Measurements from ENCODE around the gene ATP5F1E. TPM values are rescaled to one million over a fixed set of nuclear protein-coding genes. Genes with fewer than 3 reads are reported as not detected.

ATP5F1E gene
- total and polyA plus RNA-seq, 2 experiments from 2014 or later = 12.9 to 211 TPM

DNA sequence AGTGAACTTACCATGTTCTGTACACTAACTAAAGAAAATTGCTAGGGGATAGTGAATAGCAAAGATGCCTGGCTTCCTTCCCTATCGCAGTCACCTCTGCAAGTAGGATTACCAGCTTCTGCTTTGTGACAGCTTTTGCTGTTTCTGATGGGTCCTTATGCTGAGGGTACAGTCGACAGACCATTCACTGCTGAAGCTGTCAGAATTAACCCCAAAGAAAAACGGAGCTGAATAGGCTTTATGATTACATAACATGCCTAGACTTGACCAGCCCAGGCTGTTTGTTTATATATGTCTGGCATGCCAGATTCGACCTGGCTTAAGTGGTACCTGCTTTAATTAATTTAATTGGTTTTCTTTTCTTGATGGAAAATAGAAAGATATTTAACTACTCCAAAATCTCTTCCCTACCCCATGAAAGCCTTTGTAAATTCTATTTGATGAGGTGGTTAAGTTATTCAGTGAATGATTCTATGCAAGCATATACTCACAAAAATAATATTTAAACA lies 32.1 kb upstream of the ATP5F1E start:
- Mint-ChIP-seq H3K4me3 (no peak overlapping the region), H3K4me1 (peaks cover 6% of the 10 kb centered on the region; the same call in 2 of the 3 replicates), H3K36me3 (ENCODE audit: low read depth) (no peaks in the 10 kb centered on the region), H3K27ac (no peak overlapping the region), H3K27me3 (ENCODE audit: insufficient read depth, low read depth, poor library complexity) (peaks cover 6% of the 10 kb centered on the region), H3K9me3 (peaks cover 3% of the 10 kb centered on the region; the same call in 2 of the 3 replicates)
- no peak overlapping the region for H3K4me3 ChIP-seq
- no peaks in the 10 kb centered on the region for H3K4me1 ChIP-seq (ENCODE audit: insufficient read depth)
- no peak for ATAC-seq
- no peaks in the 10 kb centered on the region for H3K27me3 ChIP-seq (ENCODE audit: insufficient read depth)
- TF ChIP-seq JUNB (IDR thresholded peaks at IDR 0.05; ENCODE audit: unreplicated experiment) (no peak), NANOG (IDR thresholded peaks at IDR 0.05; ENCODE audit: borderline replicate concordance) (no peak), EZH2phosphoT487 (IDR thresholded peaks at IDR 0.05; ENCODE audit: unreplicated experiment) (no peak), ZNF331 (CRISPR knock-in tag; IDR thresholded peaks at IDR 0.05; ENCODE audit: low read depth) (no peak), EZH2 (IDR thresholded peaks at IDR 0.05; ENCODE audit: low read depth, unreplicated experiment) (no peak), CREB1 (CRISPR knock-in tag; IDR thresholded peaks at IDR 0.05; ENCODE audit: low read depth) (no peak), STAT1 (IDR thresholded peaks at IDR 0.05; ENCODE audit: unreplicated experiment) (no peak), ZNF114 (CRISPR knock-in tag; IDR thresholded peaks at IDR 0.05) (no peak), POLR2AphosphoS5 (IDR thresholded peaks at IDR 0.05; ENCODE audit: low read depth) (no peak)
- TF ChIP-seq, protein P1, sequence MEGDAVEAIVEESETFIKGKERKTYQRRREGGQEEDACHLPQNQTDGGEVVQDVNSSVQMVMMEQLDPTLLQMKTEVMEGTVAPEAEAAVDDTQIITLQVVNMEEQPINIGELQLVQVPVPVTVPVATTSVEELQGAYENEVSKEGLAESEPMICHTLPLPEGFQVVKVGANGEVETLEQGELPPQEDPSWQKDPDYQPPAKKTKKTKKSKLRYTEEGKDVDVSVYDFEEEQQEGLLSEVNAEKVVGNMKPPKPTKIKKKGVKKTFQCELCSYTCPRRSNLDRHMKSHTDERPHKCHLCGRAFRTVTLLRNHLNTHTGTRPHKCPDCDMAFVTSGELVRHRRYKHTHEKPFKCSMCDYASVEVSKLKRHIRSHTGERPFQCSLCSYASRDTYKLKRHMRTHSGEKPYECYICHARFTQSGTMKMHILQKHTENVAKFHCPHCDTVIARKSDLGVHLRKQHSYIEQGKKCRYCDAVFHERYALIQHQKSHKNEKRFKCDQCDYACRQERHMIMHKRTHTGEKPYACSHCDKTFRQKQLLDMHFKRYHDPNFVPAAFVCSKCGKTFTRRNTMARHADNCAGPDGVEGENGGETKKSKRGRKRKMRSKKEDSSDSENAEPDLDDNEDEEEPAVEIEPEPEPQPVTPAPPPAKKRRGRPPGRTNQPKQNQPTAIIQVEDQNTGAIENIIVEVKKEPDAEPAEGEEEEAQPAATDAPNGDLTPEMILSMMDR (conservative IDR thresholded peaks at IDR 0.05; ENCODE audit: low read depth in 2 of 2) = no peak
- TF ChIP-seq, protein P2, sequence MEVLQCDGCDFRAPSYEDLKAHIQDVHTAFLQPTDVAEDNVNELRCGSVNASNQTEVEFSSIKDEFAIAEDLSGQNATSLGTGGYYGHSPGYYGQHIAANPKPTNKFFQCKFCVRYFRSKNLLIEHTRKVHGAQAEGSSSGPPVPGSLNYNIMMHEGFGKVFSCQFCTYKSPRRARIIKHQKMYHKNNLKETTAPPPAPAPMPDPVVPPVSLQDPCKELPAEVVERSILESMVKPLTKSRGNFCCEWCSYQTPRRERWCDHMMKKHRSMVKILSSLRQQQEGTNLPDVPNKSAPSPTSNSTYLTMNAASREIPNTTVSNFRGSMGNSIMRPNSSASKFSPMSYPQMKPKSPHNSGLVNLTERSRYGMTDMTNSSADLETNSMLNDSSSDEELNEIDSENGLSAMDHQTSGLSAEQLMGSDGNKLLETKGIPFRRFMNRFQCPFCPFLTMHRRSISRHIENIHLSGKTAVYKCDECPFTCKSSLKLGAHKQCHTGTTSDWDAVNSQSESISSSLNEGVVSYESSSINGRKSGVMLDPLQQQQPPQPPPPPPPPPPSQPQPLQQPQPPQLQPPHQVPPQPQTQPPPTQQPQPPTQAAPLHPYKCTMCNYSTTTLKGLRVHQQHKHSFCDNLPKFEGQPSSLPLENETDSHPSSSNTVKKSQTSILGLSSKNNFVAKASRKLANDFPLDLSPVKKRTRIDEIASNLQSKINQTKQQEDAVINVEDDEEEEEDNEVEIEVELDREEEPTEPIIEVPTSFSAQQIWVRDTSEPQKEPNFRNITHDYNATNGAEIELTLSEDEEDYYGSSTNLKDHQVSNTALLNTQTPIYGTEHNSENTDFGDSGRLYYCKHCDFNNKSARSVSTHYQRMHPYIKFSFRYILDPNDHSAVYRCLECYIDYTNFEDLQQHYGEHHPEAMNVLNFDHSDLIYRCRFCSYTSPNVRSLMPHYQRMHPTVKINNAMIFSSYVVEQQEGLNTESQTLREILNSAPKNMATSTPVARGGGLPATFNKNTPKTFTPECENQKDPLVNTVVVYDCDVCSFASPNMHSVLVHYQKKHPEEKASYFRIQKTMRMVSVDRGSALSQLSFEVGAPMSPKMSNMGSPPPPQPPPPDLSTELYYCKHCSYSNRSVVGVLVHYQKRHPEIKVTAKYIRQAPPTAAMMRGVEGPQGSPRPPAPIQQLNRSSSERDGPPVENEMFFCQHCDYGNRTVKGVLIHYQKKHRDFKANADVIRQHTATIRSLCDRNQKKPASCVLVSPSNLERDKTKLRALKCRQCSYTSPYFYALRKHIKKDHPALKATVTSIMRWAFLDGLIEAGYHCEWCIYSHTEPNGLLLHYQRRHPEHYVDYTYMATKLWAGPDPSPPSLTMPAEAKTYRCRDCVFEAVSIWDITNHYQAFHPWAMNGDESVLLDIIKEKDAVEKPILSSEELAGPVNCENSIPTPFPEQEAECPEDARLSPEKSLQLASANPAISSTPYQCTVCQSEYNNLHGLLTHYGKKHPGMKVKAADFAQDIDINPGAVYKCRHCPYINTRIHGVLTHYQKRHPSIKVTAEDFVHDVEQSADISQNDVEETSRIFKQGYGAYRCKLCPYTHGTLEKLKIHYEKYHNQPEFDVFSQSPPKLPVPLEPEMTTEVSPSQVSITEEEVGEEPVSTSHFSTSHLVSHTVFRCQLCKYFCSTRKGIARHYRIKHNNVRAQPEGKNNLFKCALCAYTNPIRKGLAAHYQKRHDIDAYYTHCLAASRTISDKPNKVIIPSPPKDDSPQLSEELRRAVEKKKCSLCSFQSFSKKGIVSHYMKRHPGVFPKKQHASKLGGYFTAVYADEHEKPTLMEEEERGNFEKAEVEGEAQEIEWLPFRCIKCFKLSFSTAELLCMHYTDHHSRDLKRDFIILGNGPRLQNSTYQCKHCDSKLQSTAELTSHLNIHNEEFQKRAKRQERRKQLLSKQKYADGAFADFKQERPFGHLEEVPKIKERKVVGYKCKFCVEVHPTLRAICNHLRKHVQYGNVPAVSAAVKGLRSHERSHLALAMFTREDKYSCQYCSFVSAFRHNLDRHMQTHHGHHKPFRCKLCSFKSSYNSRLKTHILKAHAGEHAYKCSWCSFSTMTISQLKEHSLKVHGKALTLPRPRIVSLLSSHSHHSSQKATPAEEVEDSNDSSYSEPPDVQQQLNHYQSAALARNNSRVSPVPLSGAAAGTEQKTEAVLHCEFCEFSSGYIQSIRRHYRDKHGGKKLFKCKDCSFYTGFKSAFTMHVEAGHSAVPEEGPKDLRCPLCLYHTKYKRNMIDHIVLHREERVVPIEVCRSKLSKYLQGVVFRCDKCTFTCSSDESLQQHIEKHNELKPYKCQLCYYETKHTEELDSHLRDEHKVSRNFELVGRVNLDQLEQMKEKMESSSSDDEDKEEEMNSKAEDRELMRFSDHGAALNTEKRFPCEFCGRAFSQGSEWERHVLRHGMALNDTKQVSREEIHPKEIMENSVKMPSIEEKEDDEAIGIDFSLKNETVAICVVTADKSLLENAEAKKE (CRISPR knock-in tag; IDR thresholded peaks at IDR 0.05) = no peak
- TF ChIP-seq, protein P3, sequence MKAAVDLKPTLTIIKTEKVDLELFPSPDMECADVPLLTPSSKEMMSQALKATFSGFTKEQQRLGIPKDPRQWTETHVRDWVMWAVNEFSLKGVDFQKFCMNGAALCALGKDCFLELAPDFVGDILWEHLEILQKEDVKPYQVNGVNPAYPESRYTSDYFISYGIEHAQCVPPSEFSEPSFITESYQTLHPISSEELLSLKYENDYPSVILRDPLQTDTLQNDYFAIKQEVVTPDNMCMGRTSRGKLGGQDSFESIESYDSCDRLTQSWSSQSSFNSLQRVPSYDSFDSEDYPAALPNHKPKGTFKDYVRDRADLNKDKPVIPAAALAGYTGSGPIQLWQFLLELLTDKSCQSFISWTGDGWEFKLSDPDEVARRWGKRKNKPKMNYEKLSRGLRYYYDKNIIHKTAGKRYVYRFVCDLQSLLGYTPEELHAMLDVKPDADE (IDR thresholded peaks at IDR 0.05) = no peak
- TF ChIP-seq, protein P4, sequence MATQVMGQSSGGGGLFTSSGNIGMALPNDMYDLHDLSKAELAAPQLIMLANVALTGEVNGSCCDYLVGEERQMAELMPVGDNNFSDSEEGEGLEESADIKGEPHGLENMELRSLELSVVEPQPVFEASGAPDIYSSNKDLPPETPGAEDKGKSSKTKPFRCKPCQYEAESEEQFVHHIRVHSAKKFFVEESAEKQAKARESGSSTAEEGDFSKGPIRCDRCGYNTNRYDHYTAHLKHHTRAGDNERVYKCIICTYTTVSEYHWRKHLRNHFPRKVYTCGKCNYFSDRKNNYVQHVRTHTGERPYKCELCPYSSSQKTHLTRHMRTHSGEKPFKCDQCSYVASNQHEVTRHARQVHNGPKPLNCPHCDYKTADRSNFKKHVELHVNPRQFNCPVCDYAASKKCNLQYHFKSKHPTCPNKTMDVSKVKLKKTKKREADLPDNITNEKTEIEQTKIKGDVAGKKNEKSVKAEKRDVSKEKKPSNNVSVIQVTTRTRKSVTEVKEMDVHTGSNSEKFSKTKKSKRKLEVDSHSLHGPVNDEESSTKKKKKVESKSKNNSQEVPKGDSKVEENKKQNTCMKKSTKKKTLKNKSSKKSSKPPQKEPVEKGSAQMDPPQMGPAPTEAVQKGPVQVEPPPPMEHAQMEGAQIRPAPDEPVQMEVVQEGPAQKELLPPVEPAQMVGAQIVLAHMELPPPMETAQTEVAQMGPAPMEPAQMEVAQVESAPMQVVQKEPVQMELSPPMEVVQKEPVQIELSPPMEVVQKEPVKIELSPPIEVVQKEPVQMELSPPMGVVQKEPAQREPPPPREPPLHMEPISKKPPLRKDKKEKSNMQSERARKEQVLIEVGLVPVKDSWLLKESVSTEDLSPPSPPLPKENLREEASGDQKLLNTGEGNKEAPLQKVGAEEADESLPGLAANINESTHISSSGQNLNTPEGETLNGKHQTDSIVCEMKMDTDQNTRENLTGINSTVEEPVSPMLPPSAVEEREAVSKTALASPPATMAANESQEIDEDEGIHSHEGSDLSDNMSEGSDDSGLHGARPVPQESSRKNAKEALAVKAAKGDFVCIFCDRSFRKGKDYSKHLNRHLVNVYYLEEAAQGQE (IDR thresholded peaks at IDR 0.05; ENCODE audit: unreplicated experiment) = no peak
- peak overlapping the region; percentile 93; the same call in 1 of the 2 replicates for H2AFZ ChIP-seq
- H4K20me1 ChIP-seq (replicated peaks; ENCODE audit: insufficient read depth) = no peaks in the 10 kb centered on the region
- H3K9me2 ChIP-seq (ENCODE audit: insufficient read depth) = no peaks in the 10 kb centered on the region
- no peaks in the 10 kb centered on the region for H3F3A ChIP-seq (replicated peaks; ENCODE audit: low read depth)
- no peak for DNase-seq (ENCODE audit: low spot score)
- H3K27ac ChIP-seq (ENCODE audit: low read depth) = no peak overlapping the region
- H3K4me2 ChIP-seq = no peak overlapping the region
- no peaks in the 10 kb centered on the region for H3K79me2 ChIP-seq (replicated peaks; ENCODE audit: insufficient read depth)
- H3K36me3 ChIP-seq (ENCODE audit: insufficient read depth) = no peaks in the 10 kb centered on the region
